ENCODE measurements around the gene GGTA1. TPM values are rescaled to one million over a fixed set of nuclear protein-coding genes. Genes with fewer than 3 reads are reported as not detected.

The GGTA1 gene
- total RNA-seq, 1 experiment from 2014 or later: not detected

DNA sequence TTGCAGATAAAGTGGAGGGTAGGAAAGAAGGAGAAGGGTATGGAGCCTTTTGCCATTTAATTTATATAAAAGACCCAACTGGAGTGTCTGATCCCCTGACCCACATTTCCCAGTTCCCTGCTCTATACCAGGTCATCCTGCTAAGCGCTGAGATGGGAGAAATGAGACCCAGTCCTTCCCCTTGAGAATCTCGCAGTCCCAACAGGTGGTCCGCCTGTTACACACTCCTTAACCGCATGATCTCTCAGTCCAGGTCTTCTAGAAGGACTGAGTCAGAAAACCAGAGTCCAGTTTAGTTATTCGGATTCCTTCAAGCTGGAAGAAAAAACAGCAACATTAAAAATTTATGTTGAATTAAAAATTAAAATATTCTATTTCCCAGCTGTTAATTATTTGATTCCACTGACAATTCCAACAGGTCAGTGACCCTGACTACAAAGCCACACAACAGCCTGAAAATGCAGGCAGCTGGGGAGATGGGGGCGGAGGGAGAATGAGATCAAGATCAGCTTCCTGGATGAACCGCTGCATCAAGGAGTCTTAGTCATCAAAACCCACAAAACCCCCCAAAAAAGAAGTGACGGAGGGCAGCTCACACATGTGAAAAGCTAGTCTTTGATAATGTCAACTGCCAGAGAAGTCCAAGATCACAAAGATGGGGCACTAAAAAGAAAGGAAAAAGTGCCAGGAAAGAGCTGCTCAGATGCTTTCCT is 44.0 kb downstream of the GGTA1 start:
- POLR2A ChIA-PET: no interaction called here
- H3K27ac Mint-ChIP-seq (ENCODE audit: unreplicated experiment): no peak overlapping the region
- Histone ChIP-seq H3K9me3 (no peaks in the 10 kb centered on the region), H3K27me3 (replicated peaks; ENCODE audit: control insufficient read depth, insufficient read depth, low read length) (no peaks in the 10 kb centered on the region; the same call in 1 of the 2 replicates), H3K4me1 (no peaks in the 10 kb centered on the region), H3K4me3 (ENCODE audit: low read depth, low read length) (no peak overlapping the region), H3K36me3 (ENCODE audit: control insufficient read depth, insufficient read depth, low read length) (no peaks in the 10 kb centered on the region)
- no peaks in the 10 kb centered on the region for H3K9me3 Mint-ChIP-seq (ENCODE audit: unreplicated experiment)
- BruUV-seq (replicated peaks): no TSS peak
- no peaks in the 10 kb centered on the region for H3K36me3 Mint-ChIP-seq (ENCODE audit: insufficient read depth, unreplicated experiment)
- intact Hi-C loops (cut with micrococcal nuclease; ENCODE audit: unreplicated experiment): no loop called here
- no peak overlapping the region for H3K4me3 Mint-ChIP-seq (ENCODE audit: unreplicated experiment)
- CTCF ChIA-PET: interaction anchor here (0.6 kb wide), 1 partner anchor 72 kb away, joined by 3 read pairs; no protein-coding TSS in a partner anchor
- no peak for TF ChIP-seq CTCF (IDR thresholded peaks at IDR 0.05; ENCODE audit: insufficient read depth in 1 of 2, low read depth in 1 of 2, low read length in 1 of 2, severe bottlenecking in 1 of 2, unreplicated experiment in 1 of 2)
- DNase-seq: no peak
- H3K27me3 Mint-ChIP-seq (ENCODE audit: insufficient read depth, unreplicated experiment): peaks cover 16% of the 10 kb centered on the region
- H3K4me1 Mint-ChIP-seq (ENCODE audit: low read depth, unreplicated experiment): no peaks in the 10 kb centered on the region

- no peaks in the 10 kb centered on the region for H3K9me3 Mint-ChIP-seq (ENCODE audit: unreplicated experiment)
- H3K4me3 Mint-ChIP-seq (ENCODE audit: unreplicated experiment): no peak overlapping the region
- no peak for DNase-seq
- BruUV-seq (replicated peaks): no TSS peak
- ChIA-PET POLR2A (no interaction called here), CTCF (no interaction called here)
- no peaks in the 10 kb centered on the region for H3K36me3 Mint-ChIP-seq (ENCODE audit: insufficient read depth, unreplicated experiment)
- H3K36me3 ChIP-seq (ENCODE audit: control insufficient read depth, insufficient read depth, low read length): no peaks in the 10 kb centered on the region
- H3K27me3 Mint-ChIP-seq (ENCODE audit: insufficient read depth, unreplicated experiment): peaks cover 15% of the 10 kb centered on the region
- H3K4me3 ChIP-seq (ENCODE audit: low read depth, low read length): no peak overlapping the region
- TF ChIP-seq CTCF (IDR thresholded peaks at IDR 0.05; ENCODE audit: insufficient read depth in 1 of 2, low read depth in 1 of 2, low read length in 1 of 2, severe bottlenecking in 1 of 2, unreplicated experiment in 1 of 2): no peak
- H3K27me3 ChIP-seq (replicated peaks; ENCODE audit: control insufficient read depth, insufficient read depth, low read length): no peaks in the 10 kb centered on the region; the same call in 1 of the 2 replicates
- no peak overlapping the region for H3K27ac Mint-ChIP-seq (ENCODE audit: unreplicated experiment)
- no peaks in the 10 kb centered on the region for H3K4me1 Mint-ChIP-seq (ENCODE audit: low read depth, unreplicated experiment)
- no peaks in the 10 kb centered on the region for H3K4me1 ChIP-seq
- intact Hi-C loops (cut with micrococcal nuclease; ENCODE audit: unreplicated experiment): no loop called here
- no peaks in the 10 kb centered on the region for H3K9me3 ChIP-seq
Observed at GRCh38 chr9:121454972-121455371, 44.7 kb downstream of the GGTA1 start.

GRCh38 chr9:121453232-121453892 is 46.3 kb downstream of the GGTA1 start:
- H3K27me3 Mint-ChIP-seq (ENCODE audit: insufficient read depth, unreplicated experiment): peaks cover 13% of the 10 kb centered on the region
- no peaks in the 10 kb centered on the region for H3K36me3 Mint-ChIP-seq (ENCODE audit: insufficient read depth, unreplicated experiment)
- Histone ChIP-seq H3K36me3 (ENCODE audit: control insufficient read depth, insufficient read depth, low read length) (no peaks in the 10 kb centered on the region), H3K4me3 (ENCODE audit: low read depth, low read length) (no peak overlapping the region), H3K4me1 (no peaks in the 10 kb centered on the region), H3K9me3 (no peaks in the 10 kb centered on the region), H3K27me3 (replicated peaks; ENCODE audit: control insufficient read depth, insufficient read depth, low read length) (no peaks in the 10 kb centered on the region; the same call in 1 of the 2 replicates)
- intact Hi-C loops (cut with micrococcal nuclease; ENCODE audit: unreplicated experiment): no loop called here
- no peak overlapping the region for H3K4me3 Mint-ChIP-seq (ENCODE audit: unreplicated experiment)
- no peaks in the 10 kb centered on the region for H3K4me1 Mint-ChIP-seq (ENCODE audit: low read depth, unreplicated experiment)
- TF ChIP-seq CTCF (IDR thresholded peaks at IDR 0.05; ENCODE audit: insufficient read depth in 1 of 2, low read depth in 1 of 2, low read length in 1 of 2, severe bottlenecking in 1 of 2, unreplicated experiment in 1 of 2): no peak
- ChIA-PET CTCF (no interaction called here), POLR2A (no interaction called here)
- no TSS peak for BruUV-seq (replicated peaks)
- H3K9me3 Mint-ChIP-seq (ENCODE audit: unreplicated experiment): no peaks in the 10 kb centered on the region
- no peak overlapping the region for H3K27ac Mint-ChIP-seq (ENCODE audit: unreplicated experiment)
- DNase-seq: no peak
